Activated naive CD4-positive, alpha-beta T cell treated with anti-CD3 and anti-CD28 coated beads, Interleukin-2, amount 10 ng/mL, durations not matched to agents 7 days and 5 days (primary cell): ENCODE results near the gene RPS15.

ENCODE experiments used
- CTCF ChIA-PET: fragments of 350-600 bp; sonication (Branson Sonifier 250); formaldehyde crosslinking; loops from one replicate; lab custom pipeline; 2021; ENCODE audit warnings: antibody characterized with exemption; lab: Charles Lee
- DNase-seq: peaks from one replicate; pipeline ENCODE4 v3.0.0-alpha.2; 2020
- H3K27ac Mint-ChIP-seq: one replicate; pipeline ENCODE4 v1.8.0; 2021; ENCODE audit warnings: mild to moderate bottlenecking, moderate library complexity, mixed read lengths
- H3K27me3 Mint-ChIP-seq: one replicate; pipeline ENCODE4 v1.8.0; 2021; ENCODE audit warnings: mild to moderate bottlenecking, mixed read lengths
- H3K36me3 Mint-ChIP-seq: one replicate; pipeline ENCODE4 v1.8.0; 2021; ENCODE audit warnings: mixed read lengths
- H3K4me1 Mint-ChIP-seq: one replicate; pipeline ENCODE4 v1.8.0; 2021; ENCODE audit warnings: mixed read lengths
- H3K4me3 Mint-ChIP-seq: one replicate; pipeline ENCODE4 v1.8.0; 2021; ENCODE audit warnings: mild to moderate bottlenecking, moderate library complexity, mixed read lengths
- H3K9me3 Mint-ChIP-seq: one replicate; pipeline ENCODE4 v1.8.0; 2021; ENCODE audit warnings: mixed read lengths

Gene RPS15

GRCh38 chr19:1421218-1421957 is 16.8 kb upstream of the RPS15 start:
- H3K36me3 Mint-ChIP-seq, result peaks cover 38% of the 10 kb centered on the region
- peaks cover 4% of the 10 kb centered on the region for H3K4me1 Mint-ChIP-seq
- no peaks in the 10 kb centered on the region for H3K27me3 Mint-ChIP-seq
- no peak overlapping the region for H3K4me3 Mint-ChIP-seq
- H3K9me3 Mint-ChIP-seq, result no peaks in the 10 kb centered on the region
- no peak for DNase-seq
- H3K27ac Mint-ChIP-seq, result no peak overlapping the region
- CTCF ChIA-PET, result interaction anchor here (0.6 kb wide), 1 partner anchor 16 kb away, joined by 3 read pairs; no protein-coding TSS in a partner anchor

- CTCF ChIA-PET, result no interaction called here
- DNase-seq, result no peak
- Mint-ChIP-seq H3K36me3 (peaks cover 38% of the 10 kb centered on the region), H3K27me3 (no peaks in the 10 kb centered on the region), H3K4me3 (no peak overlapping the region), H3K9me3 (no peaks in the 10 kb centered on the region), H3K27ac (no peak overlapping the region), H3K4me1 (peaks cover 4% of the 10 kb centered on the region)
Measured at GRCh38 chr19:1421958-1422305, 16.3 kb upstream of the RPS15 start.

GRCh38 chr19:1422360-1422759 is 15.8 kb upstream of the RPS15 start:
- no peak for DNase-seq
- CTCF ChIA-PET, result no interaction called here
- Mint-ChIP-seq H3K27me3 (no peaks in the 10 kb centered on the region), H3K4me1 (peaks cover 3% of the 10 kb centered on the region), H3K9me3 (no peaks in the 10 kb centered on the region), H3K36me3 (peaks cover 36% of the 10 kb centered on the region), H3K4me3 (no peak overlapping the region), H3K27ac (no peak overlapping the region)

- H3K9me3 Mint-ChIP-seq, result no peaks in the 10 kb centered on the region
- CTCF ChIA-PET, result no interaction called here
- no peaks in the 10 kb centered on the region for H3K4me1 Mint-ChIP-seq
- no peaks in the 10 kb centered on the region for H3K27me3 Mint-ChIP-seq
- peaks cover 33% of the 10 kb centered on the region for H3K36me3 Mint-ChIP-seq
- no peak for DNase-seq
- H3K27ac Mint-ChIP-seq, result no peak overlapping the region
- no peak overlapping the region for H3K4me3 Mint-ChIP-seq
Measured at GRCh38 chr19:1422943-1423342, 15.3 kb upstream of the RPS15 start.

GRCh38 chr19:1423436-1424191 is 14.6 kb upstream of the RPS15 start:
- Mint-ChIP-seq H3K4me1 (no peaks in the 10 kb centered on the region), H3K36me3 (peaks cover 31% of the 10 kb centered on the region), H3K27me3 (no peaks in the 10 kb centered on the region), H3K9me3 (no peaks in the 10 kb centered on the region), H3K27ac (no peak overlapping the region), H3K4me3 (no peak overlapping the region)
- CTCF ChIA-PET, result no interaction called here
- no peak for DNase-seq

- no peaks in the 10 kb centered on the region for H3K27me3 Mint-ChIP-seq
- CTCF ChIA-PET, result no interaction called here
- H3K4me1 Mint-ChIP-seq, result no peaks in the 10 kb centered on the region
- no peak overlapping the region for H3K27ac Mint-ChIP-seq
- no peak for DNase-seq
- H3K36me3 Mint-ChIP-seq, result peaks cover 30% of the 10 kb centered on the region
- H3K9me3 Mint-ChIP-seq, result no peaks in the 10 kb centered on the region
- no peak overlapping the region for H3K4me3 Mint-ChIP-seq
Measured at GRCh38 chr19:1424192-1424955, 13.8 kb upstream of the RPS15 start.

GRCh38 chr19:1425102-1425837 is 12.9 kb upstream of the RPS15 start:
- no peaks in the 10 kb centered on the region for H3K4me1 Mint-ChIP-seq
- no peaks in the 10 kb centered on the region for H3K27me3 Mint-ChIP-seq
- no peak for DNase-seq
- H3K9me3 Mint-ChIP-seq, result no peaks in the 10 kb centered on the region
- no peak overlapping the region for H3K27ac Mint-ChIP-seq
- peaks cover 29% of the 10 kb centered on the region for H3K36me3 Mint-ChIP-seq
- CTCF ChIA-PET, result no interaction called here
- H3K4me3 Mint-ChIP-seq, result no peak overlapping the region

GRCh38 chr19:1425902-1426301 is 12.3 kb upstream of the RPS15 start:
- H3K27ac Mint-ChIP-seq, result no peak overlapping the region
- H3K27me3 Mint-ChIP-seq, result no peaks in the 10 kb centered on the region
- CTCF ChIA-PET, result no interaction called here
- H3K4me3 Mint-ChIP-seq, result no peak overlapping the region
- H3K36me3 Mint-ChIP-seq, result peaks cover 27% of the 10 kb centered on the region
- DNase-seq, result no peak
- no peaks in the 10 kb centered on the region for H3K9me3 Mint-ChIP-seq
- H3K4me1 Mint-ChIP-seq, result no peaks in the 10 kb centered on the region

- Mint-ChIP-seq H3K4me3 (no peak overlapping the region), H3K36me3 (peaks cover 29% of the 10 kb centered on the region), H3K27ac (no peak overlapping the region), H3K9me3 (no peaks in the 10 kb centered on the region), H3K4me1 (no peaks in the 10 kb centered on the region), H3K27me3 (no peaks in the 10 kb centered on the region)
- CTCF ChIA-PET, result no interaction called here
- no peak for DNase-seq
Measured at GRCh38 chr19:1426736-1427135, 11.5 kb upstream of the RPS15 start.

GRCh38 chr19:1427221-1427920 is 10.8 kb upstream of the RPS15 start:
- Mint-ChIP-seq H3K36me3 (peaks cover 29% of the 10 kb centered on the region), H3K4me3 (no peak overlapping the region), H3K27me3 (no peaks in the 10 kb centered on the region), H3K27ac (no peak overlapping the region), H3K4me1 (no peaks in the 10 kb centered on the region), H3K9me3 (no peaks in the 10 kb centered on the region)
- CTCF ChIA-PET, result no interaction called here
- DNase-seq, result no peak

- Mint-ChIP-seq H3K4me1 (no peaks in the 10 kb centered on the region), H3K4me3 (no peak overlapping the region), H3K36me3 (peaks cover 19% of the 10 kb centered on the region), H3K9me3 (no peaks in the 10 kb centered on the region), H3K27me3 (no peaks in the 10 kb centered on the region), H3K27ac (no peak overlapping the region)
- DNase-seq, result no peak
- CTCF ChIA-PET, result no interaction called here
Measured at GRCh38 chr19:1428738-1429391, 9.3 kb upstream of the RPS15 start.

GRCh38 chr19:1429750-1430149 is 8.4 kb upstream of the RPS15 start:
- Mint-ChIP-seq H3K4me3 (no peak overlapping the region), H3K27me3 (no peaks in the 10 kb centered on the region), H3K4me1 (no peaks in the 10 kb centered on the region), H3K36me3 (peaks cover 19% of the 10 kb centered on the region), H3K9me3 (no peaks in the 10 kb centered on the region), H3K27ac (peak overlapping the region; percentile 33)
- CTCF ChIA-PET, result no interaction called here
- DNase-seq, result no peak

- no peak for DNase-seq
- H3K9me3 Mint-ChIP-seq, result no peaks in the 10 kb centered on the region
- H3K27me3 Mint-ChIP-seq, result no peaks in the 10 kb centered on the region
- no peaks in the 10 kb centered on the region for H3K4me1 Mint-ChIP-seq
- H3K27ac Mint-ChIP-seq, result no peak overlapping the region
- CTCF ChIA-PET, result no interaction called here
- H3K4me3 Mint-ChIP-seq, result no peak overlapping the region
- H3K36me3 Mint-ChIP-seq, result peaks cover 17% of the 10 kb centered on the region
Measured at GRCh38 chr19:1430246-1430645, 8.0 kb upstream of the RPS15 start.
